ENCODE results near the gene NINJ1.

GRCh38 chr9:93108291-93109041 lies 25.6 kb downstream of the NINJ1 start:
- TF ChIP-seq CTCF (IDR thresholded peaks at IDR 0.05; ENCODE audit: extremely low read depth in 1 of 2, insufficient read depth in 1 of 2, low read depth in 1 of 2, low read length in 2 of 2) (no peak), POLR2AphosphoS5 (IDR thresholded peaks at IDR 0.05; ENCODE audit: insufficient read depth, low read depth, low read length) (no peak), EZH2 (IDR thresholded peaks at IDR 0.05; ENCODE audit: borderline replicate concordance, low read depth, low read length, severe bottlenecking) (no peak), POLR2A (IDR thresholded peaks at IDR 0.05; ENCODE audit: low read depth, low read length) (no peak), MYC (IDR thresholded peaks at IDR 0.05; ENCODE audit: low read depth, low read length) (no peak), MAX (IDR thresholded peaks at IDR 0.05; ENCODE audit: insufficient read depth, insufficient read length) (no peak), JUN (IDR thresholded peaks at IDR 0.05; ENCODE audit: borderline replicate concordance, insufficient read depth, insufficient read length, low read depth) (no peak)
